RKO (cell line): ENCODE data around the gene CPE.
"Not testable (repeated sequence)": the region's sequence is repeated elsewhere in the genome, so short reads cannot be mapped to it uniquely, and the experiment has no call there.

Experiments
- DNase-seq: peaks from one replicate; pipeline ENCODE4 v3.0.0-alpha.2; 2016; ENCODE audit warnings: low spot score

The CPE gene

GRCh38 chr4:165403637-165404036, 24.8 kb downstream of the CPE start:
- no peak for DNase-seq

GRCh38 chr4:165404080-165404479, 25.3 kb downstream of the CPE start:
- DNase-seq = no peak

GRCh38 chr4:165404696-165405095, 25.9 kb downstream of the CPE start:
- no peak for DNase-seq

- DNase-seq = no peak
Observed at GRCh38 chr4:165410214-165410613, 31.4 kb downstream of the CPE start.

- no peak for DNase-seq
Observed at GRCh38 chr4:165415910-165416309, 37.1 kb downstream of the CPE start.

GRCh38 chr4:165418073-165418472, 39.3 kb downstream of the CPE start:
- DNase-seq = no peak

- DNase-seq = no peak
Observed at GRCh38 chr4:165425629-165426028, 46.8 kb downstream of the CPE start.

- DNase-seq = no peak
Observed at GRCh38 chr4:165426331-165426730, 47.5 kb downstream of the CPE start.

- DNase-seq = no peak
Observed at GRCh38 chr4:165426823-165427222, 48.0 kb downstream of the CPE start.

- DNase-seq = no peak
Observed at GRCh38 chr4:165428957-165429356, 50.1 kb downstream of the CPE start.

- DNase-seq = no peak
Observed at GRCh38 chr4:165433529-165433928, 54.7 kb downstream of the CPE start.

- no peak for DNase-seq
Observed at GRCh38 chr4:165437691-165438090, 58.9 kb downstream of the CPE start.

- no peak for DNase-seq
Observed at GRCh38 chr4:165439344-165439743, 60.5 kb downstream of the CPE start.

GRCh38 chr4:165439981-165440380, 61.2 kb downstream of the CPE start:
- no peak for DNase-seq

GRCh38 chr4:165440415-165441158, 61.8 kb downstream of the CPE start:
- peak; percentile 6 for DNase-seq

- DNase-seq = no peak
Observed at GRCh38 chr4:165443276-165443675, 64.5 kb downstream of the CPE start.

- no peak for DNase-seq
Observed at GRCh38 chr4:165448700-165449099, 69.9 kb downstream of the CPE start.

GRCh38 chr4:165449333-165449732, 70.5 kb downstream of the CPE start:
- no peak for DNase-seq

- DNase-seq = no peak
Observed at GRCh38 chr4:165450871-165451270, 72.1 kb downstream of the CPE start.

- not testable (repeated sequence) for DNase-seq
Observed at GRCh38 chr4:165453140-165453539, 74.3 kb downstream of the CPE start.

GRCh38 chr4:165454426-165454825, 75.6 kb downstream of the CPE start:
- DNase-seq = no peak

GRCh38 chr4:165457793-165458192, 79.0 kb downstream of the CPE start:
- DNase-seq = no peak

- no peak for DNase-seq
Observed at GRCh38 chr4:165458471-165458870, 79.7 kb downstream of the CPE start.

- no peak for DNase-seq
Observed at GRCh38 chr4:165461159-165461821, 82.5 kb downstream of the CPE start.
